H9 (cell line): ENCODE measurements around the gene SH2D1B. TPM values are rescaled to one million over a fixed set of nuclear protein-coding genes. Genes with fewer than 3 reads are reported as not detected.

Experiments used
- DNase-seq: peaks from one replicate; pipeline ENCODE4 v3.0.0-alpha.2; 2017
- H2AFZ ChIP-seq: one replicate; pipeline ENCODE4 v1.6.1; 2013; ENCODE audit warnings: mild to moderate bottlenecking, low read length, control low read depth, moderate library complexity
- H2AK5ac ChIP-seq: 2 replicates; pipeline ENCODE4 v1.6.1; 2013; ENCODE audit warnings: low read length, control low read depth, mixed read lengths; ENCODE audit not compliant: insufficient read length
- H2BK120ac ChIP-seq: one replicate; pipeline ENCODE4 v1.6.1; 2013; ENCODE audit warnings: low read depth, mild to moderate bottlenecking, low read length, control low read depth, inconsistent platforms; ENCODE audit not compliant: poor library complexity, severe bottlenecking
- H2BK12ac ChIP-seq: 2 replicates; pipeline ENCODE4 v1.6.1; 2013; ENCODE audit warnings: low read length, control low read depth, mixed read lengths, low read depth; ENCODE audit not compliant: insufficient read length
- H2BK15ac ChIP-seq: 2 replicates; pipeline ENCODE4 v1.6.1; 2013; ENCODE audit warnings: low read depth, low read length, control low read depth
- H2BK20ac ChIP-seq: one replicate; pipeline ENCODE4 v1.6.1; 2013; ENCODE audit warnings: low read depth, mild to moderate bottlenecking, low read length, control low read depth, inconsistent platforms; ENCODE audit not compliant: poor library complexity, severe bottlenecking
- H2BK5ac ChIP-seq: 2 replicates; pipeline ENCODE4 v1.6.1; 2013; ENCODE audit warnings: low read length, control low read depth, mixed read lengths; ENCODE audit not compliant: insufficient read length
- H3K14ac ChIP-seq: 2 replicates; pipeline ENCODE4 v1.6.1; 2013; ENCODE audit warnings: low read length, control low read depth; ENCODE audit not compliant: insufficient read depth
- H3K18ac ChIP-seq: 2 replicates; pipeline ENCODE4 v1.6.1; 2013; ENCODE audit warnings: low read depth, mild to moderate bottlenecking, mixed read lengths, low read length, control low read depth; ENCODE audit not compliant: insufficient read length
- H3K23ac ChIP-seq: 2 replicates; pipeline ENCODE4 v1.6.1; 2013; ENCODE audit warnings: low read length, control low read depth, mixed read lengths, low read depth; ENCODE audit not compliant: insufficient read length
- H3K23me2 ChIP-seq: 2 replicates; pipeline ENCODE4 v1.6.1; 2013; ENCODE audit warnings: low read depth, mild to moderate bottlenecking, mixed read lengths, low read length, control low read depth; ENCODE audit not compliant: insufficient read length, poor library complexity, severe bottlenecking
- H3K27ac ChIP-seq: 2 replicates; pipeline ENCODE4 v1.5.1; 2013; ENCODE audit warnings: low read length, control low read depth, mixed read lengths, low read depth; ENCODE audit not compliant: insufficient read length
- H3K27me3 ChIP-seq: 2 replicates; pipeline ENCODE4 v1.6.1; 2013; ENCODE audit warnings: low read length, control low read depth, inconsistent platforms; ENCODE audit not compliant: insufficient read depth
- H3K4ac ChIP-seq: 2 replicates; pipeline ENCODE4 v1.6.1; 2013; ENCODE audit warnings: low read depth, mild to moderate bottlenecking, control low read depth, inconsistent platforms, low read length, moderate library complexity
- H3K4me1 ChIP-seq: 2 replicates; pipeline ENCODE4 v1.6.1; 2013; ENCODE audit warnings: low read length, control low read depth, inconsistent platforms; ENCODE audit not compliant: insufficient read depth
- H3K4me2 ChIP-seq: 2 replicates; pipeline ENCODE4 v1.6.1; 2013; ENCODE audit warnings: low read length, control low read depth, mixed read lengths; ENCODE audit not compliant: insufficient read length, insufficient read depth
- H3K56ac ChIP-seq: 2 replicates; pipeline ENCODE4 v1.6.1; 2013; ENCODE audit warnings: low read depth, mild to moderate bottlenecking, mixed read lengths, low read length, control low read depth; ENCODE audit not compliant: insufficient read length
- H3K79me1 ChIP-seq: 2 replicates; pipeline ENCODE4 v1.6.1; 2013; ENCODE audit warnings: low read depth, mild to moderate bottlenecking, moderate library complexity, low read length, control low read depth, inconsistent platforms; ENCODE audit not compliant: insufficient read depth, poor library complexity, severe bottlenecking
- H3K79me2 ChIP-seq: 2 replicates; pipeline ENCODE4 v1.6.1; 2013; ENCODE audit warnings: low read length, control low read depth, inconsistent platforms; ENCODE audit not compliant: insufficient read depth
- H3K9ac ChIP-seq: 2 replicates; pipeline ENCODE4 v1.6.1; 2013; ENCODE audit warnings: low read length, control low read depth, mixed read lengths; ENCODE audit not compliant: insufficient read length; ENCODE audit errors: extremely low read depth
- H3K9me3 ChIP-seq: one replicate; pipeline ENCODE4 v1.6.1; 2013; ENCODE audit warnings: low read depth, low read length, inconsistent platforms; ENCODE audit not compliant: control insufficient read depth
- H3T11ph ChIP-seq: one replicate; pipeline ENCODE4 v1.6.1; 2013; ENCODE audit warnings: mild to moderate bottlenecking, low read length, control low read depth, inconsistent platforms
- H4K20me1 ChIP-seq: one replicate; pipeline ENCODE4 v1.6.1; 2013; ENCODE audit not compliant: control insufficient read depth, insufficient read length, insufficient read depth
- H4K5ac ChIP-seq: 2 replicates; pipeline ENCODE4 v1.6.1; 2013; ENCODE audit warnings: low read depth, mild to moderate bottlenecking, mixed read lengths, low read length, control low read depth; ENCODE audit not compliant: insufficient read length
- H4K8ac ChIP-seq: replicated peaks from 2 replicates; pipeline ENCODE4 v1.6.1; 2013; ENCODE audit warnings: low read length, control low read depth, mixed read lengths, low read depth; ENCODE audit not compliant: insufficient read length
- H4K91ac ChIP-seq: 2 replicates; pipeline ENCODE4 v1.6.1; 2013; ENCODE audit warnings: low read depth, mild to moderate bottlenecking, moderate library complexity, mixed read lengths, low read length, control low read depth; ENCODE audit not compliant: insufficient read length
- H3K27ac Mint-ChIP-seq, 3 experiments: 2 replicates in 2 of 3; 3 replicates in 1 of 3; pipeline ENCODE4 v1.8.0; 2020 to 2021; ENCODE audit warnings: mixed read lengths in 3 of 3, mild to moderate bottlenecking in 1 of 3, moderate library complexity in 1 of 3
- H3K27me3 Mint-ChIP-seq: 2 replicates; pipeline ENCODE4 v1.8.0; 2021; ENCODE audit warnings: low read depth, mild to moderate bottlenecking, moderate library complexity, mixed read lengths
- H3K36me3 Mint-ChIP-seq, 3 experiments: 2 replicates in 2 of 3; 3 replicates in 1 of 3; pipeline ENCODE4 v1.8.0; 2020 to 2021; ENCODE audit warnings: low read depth in 3 of 3, mixed read lengths in 3 of 3; ENCODE audit not compliant: insufficient read depth in 1 of 3
- H3K4me1 Mint-ChIP-seq, 2 experiments: 2 replicates each; pipeline ENCODE4 v1.8.0; 2020; ENCODE audit warnings: mixed read lengths in 2 of 2
- H3K4me3 Mint-ChIP-seq, 2 experiments: 2 replicates in 1 of 2; 3 replicates in 1 of 2; pipeline ENCODE4 v1.8.0; 2020 to 2021; ENCODE audit warnings: mild to moderate bottlenecking in 2 of 2, mixed read lengths in 2 of 2, moderate library complexity in 1 of 2
- H3K9me3 Mint-ChIP-seq, 2 experiments: 2 replicates in 1 of 2; 3 replicates in 1 of 2; pipeline ENCODE4 v1.8.0; 2020; ENCODE audit warnings: mild to moderate bottlenecking in 2 of 2, mixed read lengths in 2 of 2, moderate library complexity in 1 of 2
- WGBS: extraction: QIAGEN DNeasy Blood & Tissue Kit; methylation state at CpG from one replicate; pipeline ENCODE4 v1.1.7; 2013; ENCODE audit warnings: missing lambda C conversion rate, low lambda C conversion rate, mixed read lengths; ENCODE audit not compliant: insufficient read length; ENCODE audit errors: extremely low coverage; 5-methylcytosine and 5-hydroxymethylcytosine counted together
- total RNA-seq: library from RNA; stranded (reverse); gene quantifications from 2 replicates; pipeline ENCODE4 v1.2.1, GENCODE V29; 2021
- TF ChIP-seq, protein P1 (sequence below): fragments of 200-600 bp; sonication (generic); conservative IDR thresholded peaks from 3 replicates; pipeline ENCODE4 v1.8.0; 2021; ENCODE audit warnings: antibody characterized with exemption, mild to moderate bottlenecking

SH2D1B gene
- total RNA-seq, 1 experiment from 2014 or later, result not detected

DNA sequence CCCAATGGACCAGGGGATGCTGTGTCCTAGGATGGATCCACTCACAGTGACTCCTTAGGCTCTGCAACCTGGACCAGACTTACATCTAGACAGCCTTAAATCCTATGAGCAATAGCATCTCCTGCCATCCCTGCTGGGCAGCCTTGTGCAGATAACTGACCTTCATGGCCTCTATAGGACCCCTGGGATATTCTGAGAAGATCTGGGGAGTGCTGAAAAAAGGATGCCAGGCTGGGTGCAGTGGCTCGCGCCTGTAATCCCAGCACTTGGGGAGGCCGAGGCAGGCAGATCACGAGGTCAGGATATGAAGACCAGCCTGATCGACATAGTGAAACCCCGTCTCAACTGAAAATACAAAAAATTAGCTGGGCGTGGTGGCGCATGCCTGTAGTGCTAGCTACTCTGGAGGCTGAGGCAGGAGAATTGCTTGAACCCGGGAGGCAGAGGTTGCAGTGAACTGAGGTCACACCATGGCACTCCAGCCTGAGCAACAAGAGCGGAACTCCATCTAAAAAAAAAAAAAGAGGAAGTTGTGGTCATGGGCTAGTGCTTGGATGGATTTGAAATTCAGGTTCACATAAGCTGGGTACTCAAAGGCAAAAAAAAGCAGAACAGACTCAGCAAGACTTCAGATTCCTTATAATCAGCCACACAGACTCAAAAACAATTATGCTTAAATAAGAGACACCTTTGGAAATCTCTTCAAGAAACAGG lies 10.9 kb upstream of the SH2D1B start:
- no peaks in the 10 kb centered on the region for H3K27me3 ChIP-seq
- Mint-ChIP-seq H3K4me1 (no peaks in the 10 kb centered on the region), H3K36me3 (no peaks in the 10 kb centered on the region), H3K27ac (no peak overlapping the region), H3K27me3 (peaks cover 2% of the 10 kb centered on the region; the same call in 1 of the 2 replicates), H3K9me3 (peaks cover 2 to 10% of the 10 kb centered on the region in 2 experiments; a peak in 3 of 5 replicates), H3K4me3 (no peak overlapping the region)
- H3K9ac ChIP-seq, result no peak overlapping the region
- H3K79me2 ChIP-seq, result no peaks in the 10 kb centered on the region
- H2BK15ac ChIP-seq, result no peak overlapping the region
- H2AK5ac ChIP-seq, result no peak overlapping the region
- no peaks in the 10 kb centered on the region for H3K4me1 ChIP-seq
- no peak overlapping the region for H3K23ac ChIP-seq
- H3K23me2 ChIP-seq, result no peaks in the 10 kb centered on the region
- no peak overlapping the region for H2BK12ac ChIP-seq
- no peak for DNase-seq
- H3K18ac ChIP-seq, result no peak overlapping the region
- no peak overlapping the region for H2BK120ac ChIP-seq
- no peak overlapping the region for H3K27ac ChIP-seq
- H2BK20ac ChIP-seq, result no peak overlapping the region
- no peaks in the 10 kb centered on the region for H4K20me1 ChIP-seq
- no peak overlapping the region for H2AFZ ChIP-seq
- no peak overlapping the region for H3K4ac ChIP-seq
- H2BK5ac ChIP-seq, result no peak overlapping the region
- no peak overlapping the region for H4K91ac ChIP-seq
- H4K8ac ChIP-seq, result no peak overlapping the region
- no peak overlapping the region for H3K56ac ChIP-seq
- TF ChIP-seq, protein P1, sequence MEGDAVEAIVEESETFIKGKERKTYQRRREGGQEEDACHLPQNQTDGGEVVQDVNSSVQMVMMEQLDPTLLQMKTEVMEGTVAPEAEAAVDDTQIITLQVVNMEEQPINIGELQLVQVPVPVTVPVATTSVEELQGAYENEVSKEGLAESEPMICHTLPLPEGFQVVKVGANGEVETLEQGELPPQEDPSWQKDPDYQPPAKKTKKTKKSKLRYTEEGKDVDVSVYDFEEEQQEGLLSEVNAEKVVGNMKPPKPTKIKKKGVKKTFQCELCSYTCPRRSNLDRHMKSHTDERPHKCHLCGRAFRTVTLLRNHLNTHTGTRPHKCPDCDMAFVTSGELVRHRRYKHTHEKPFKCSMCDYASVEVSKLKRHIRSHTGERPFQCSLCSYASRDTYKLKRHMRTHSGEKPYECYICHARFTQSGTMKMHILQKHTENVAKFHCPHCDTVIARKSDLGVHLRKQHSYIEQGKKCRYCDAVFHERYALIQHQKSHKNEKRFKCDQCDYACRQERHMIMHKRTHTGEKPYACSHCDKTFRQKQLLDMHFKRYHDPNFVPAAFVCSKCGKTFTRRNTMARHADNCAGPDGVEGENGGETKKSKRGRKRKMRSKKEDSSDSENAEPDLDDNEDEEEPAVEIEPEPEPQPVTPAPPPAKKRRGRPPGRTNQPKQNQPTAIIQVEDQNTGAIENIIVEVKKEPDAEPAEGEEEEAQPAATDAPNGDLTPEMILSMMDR, result no peak
- no peak overlapping the region for H4K5ac ChIP-seq
- WGBS, result no CpG with 5 or more reads among the region's 10 CpGs
- no peak overlapping the region for H3K14ac ChIP-seq
- H3K4me2 ChIP-seq, result no peak overlapping the region
- no peaks in the 10 kb centered on the region for H3K9me3 ChIP-seq
- no peak overlapping the region for H3T11ph ChIP-seq
- H3K79me1 ChIP-seq, result no peaks in the 10 kb centered on the region
